WTC11 (cell line): ENCODE data around the gene LRMDA.

Source experiments
- E2F5 ChIP-seq: sonication (generic); formaldehyde crosslinking; IDR thresholded peaks from 2 replicates; pipeline ENCODE4 v1.8.1; 2022; ENCODE audit warnings: mild to moderate bottlenecking, moderate library complexity, missing genetic modification reagents
- ELF4 ChIP-seq: sonication (generic); formaldehyde crosslinking; IDR thresholded peaks from 2 replicates; pipeline ENCODE4 v1.8.1; 2022; ENCODE audit warnings: low read depth, mild to moderate bottlenecking, moderate library complexity, missing genetic modification reagents
- JAZF1 ChIP-seq: fragments of 250-450 bp; sonication (Bioruptor Pico); IDR thresholded peaks from 2 replicates; pipeline ENCODE4 v1.9.0; 2021; ENCODE audit warnings: moderate library complexity, mild to moderate bottlenecking, inconsistent platforms
- RELA ChIP-seq: sonication (generic); formaldehyde crosslinking; IDR thresholded peaks from 2 replicates; pipeline ENCODE4 v1.8.1; 2022; ENCODE audit warnings: missing genetic modification reagents, mild to moderate bottlenecking, borderline replicate concordance
- ZNF263 ChIP-seq: sonication (generic); formaldehyde crosslinking; IDR thresholded peaks from 2 replicates; pipeline ENCODE4 v1.8.1; 2022; ENCODE audit warnings: low read depth, mild to moderate bottlenecking, moderate library complexity, missing genetic modification reagents
- ZNF281 ChIP-seq: sonication (generic); formaldehyde crosslinking; IDR thresholded peaks from 2 replicates; pipeline ENCODE4 v1.8.0; 2023; ENCODE audit warnings: mild to moderate bottlenecking, missing genetic modification reagents
- ZNF317 ChIP-seq: sonication (generic); formaldehyde crosslinking; IDR thresholded peaks from 2 replicates; pipeline ENCODE4 v1.8.1; 2023; ENCODE audit warnings: low read depth, mild to moderate bottlenecking, moderate library complexity, missing genetic modification reagents, borderline replicate concordance
- TF ChIP-seq, protein P1 (sequence below): fragments of 200-600 bp; IDR thresholded peaks from 2 replicates; pipeline ENCODE4 v1.8.0; 2022; ENCODE audit warnings: antibody characterized with exemption
- TF ChIP-seq, protein P2 (sequence below): sonication (generic); formaldehyde crosslinking; IDR thresholded peaks from 2 replicates; pipeline ENCODE4 v1.8.1; 2023; ENCODE audit warnings: mild to moderate bottlenecking, missing genetic modification reagents, borderline replicate concordance
- TF ChIP-seq, protein P3 (sequence below): sonication (generic); formaldehyde crosslinking; IDR thresholded peaks from 2 replicates; pipeline ENCODE4 v1.8.0; 2022; ENCODE audit warnings: mild to moderate bottlenecking, missing genetic modification reagents

DNA sequence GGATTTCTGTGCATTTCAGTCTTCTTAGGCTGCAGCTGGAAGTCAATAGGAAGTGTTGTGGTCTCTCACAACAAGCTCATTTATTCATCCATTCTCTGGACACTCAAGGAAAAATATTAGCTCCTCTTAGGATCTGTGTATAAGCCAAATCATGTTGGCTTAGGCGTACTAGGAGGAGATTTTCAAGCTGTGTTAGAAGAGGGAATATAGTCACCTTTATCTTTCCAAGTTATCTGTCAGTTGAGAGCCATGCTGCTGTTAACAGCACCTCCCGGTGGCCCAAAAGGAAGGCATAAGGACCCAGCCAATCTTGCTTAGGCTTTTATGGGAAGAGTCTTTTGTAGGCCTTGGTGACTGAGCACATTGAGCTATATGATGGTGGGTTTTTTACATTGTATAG, 220.0 kb downstream of the LRMDA start:
- TF ChIP-seq, protein P1, sequence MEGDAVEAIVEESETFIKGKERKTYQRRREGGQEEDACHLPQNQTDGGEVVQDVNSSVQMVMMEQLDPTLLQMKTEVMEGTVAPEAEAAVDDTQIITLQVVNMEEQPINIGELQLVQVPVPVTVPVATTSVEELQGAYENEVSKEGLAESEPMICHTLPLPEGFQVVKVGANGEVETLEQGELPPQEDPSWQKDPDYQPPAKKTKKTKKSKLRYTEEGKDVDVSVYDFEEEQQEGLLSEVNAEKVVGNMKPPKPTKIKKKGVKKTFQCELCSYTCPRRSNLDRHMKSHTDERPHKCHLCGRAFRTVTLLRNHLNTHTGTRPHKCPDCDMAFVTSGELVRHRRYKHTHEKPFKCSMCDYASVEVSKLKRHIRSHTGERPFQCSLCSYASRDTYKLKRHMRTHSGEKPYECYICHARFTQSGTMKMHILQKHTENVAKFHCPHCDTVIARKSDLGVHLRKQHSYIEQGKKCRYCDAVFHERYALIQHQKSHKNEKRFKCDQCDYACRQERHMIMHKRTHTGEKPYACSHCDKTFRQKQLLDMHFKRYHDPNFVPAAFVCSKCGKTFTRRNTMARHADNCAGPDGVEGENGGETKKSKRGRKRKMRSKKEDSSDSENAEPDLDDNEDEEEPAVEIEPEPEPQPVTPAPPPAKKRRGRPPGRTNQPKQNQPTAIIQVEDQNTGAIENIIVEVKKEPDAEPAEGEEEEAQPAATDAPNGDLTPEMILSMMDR, result no peak
- TF ChIP-seq ZNF281 (CRISPR knock-in tag) (no peak), ZNF263 (CRISPR knock-in tag) (no peak), ELF4 (CRISPR knock-in tag) (no peak), ZNF317 (no peak), RELA (no peak), E2F5 (CRISPR knock-in tag) (no peak), JAZF1 (no peak)
- TF ChIP-seq, protein P2, sequence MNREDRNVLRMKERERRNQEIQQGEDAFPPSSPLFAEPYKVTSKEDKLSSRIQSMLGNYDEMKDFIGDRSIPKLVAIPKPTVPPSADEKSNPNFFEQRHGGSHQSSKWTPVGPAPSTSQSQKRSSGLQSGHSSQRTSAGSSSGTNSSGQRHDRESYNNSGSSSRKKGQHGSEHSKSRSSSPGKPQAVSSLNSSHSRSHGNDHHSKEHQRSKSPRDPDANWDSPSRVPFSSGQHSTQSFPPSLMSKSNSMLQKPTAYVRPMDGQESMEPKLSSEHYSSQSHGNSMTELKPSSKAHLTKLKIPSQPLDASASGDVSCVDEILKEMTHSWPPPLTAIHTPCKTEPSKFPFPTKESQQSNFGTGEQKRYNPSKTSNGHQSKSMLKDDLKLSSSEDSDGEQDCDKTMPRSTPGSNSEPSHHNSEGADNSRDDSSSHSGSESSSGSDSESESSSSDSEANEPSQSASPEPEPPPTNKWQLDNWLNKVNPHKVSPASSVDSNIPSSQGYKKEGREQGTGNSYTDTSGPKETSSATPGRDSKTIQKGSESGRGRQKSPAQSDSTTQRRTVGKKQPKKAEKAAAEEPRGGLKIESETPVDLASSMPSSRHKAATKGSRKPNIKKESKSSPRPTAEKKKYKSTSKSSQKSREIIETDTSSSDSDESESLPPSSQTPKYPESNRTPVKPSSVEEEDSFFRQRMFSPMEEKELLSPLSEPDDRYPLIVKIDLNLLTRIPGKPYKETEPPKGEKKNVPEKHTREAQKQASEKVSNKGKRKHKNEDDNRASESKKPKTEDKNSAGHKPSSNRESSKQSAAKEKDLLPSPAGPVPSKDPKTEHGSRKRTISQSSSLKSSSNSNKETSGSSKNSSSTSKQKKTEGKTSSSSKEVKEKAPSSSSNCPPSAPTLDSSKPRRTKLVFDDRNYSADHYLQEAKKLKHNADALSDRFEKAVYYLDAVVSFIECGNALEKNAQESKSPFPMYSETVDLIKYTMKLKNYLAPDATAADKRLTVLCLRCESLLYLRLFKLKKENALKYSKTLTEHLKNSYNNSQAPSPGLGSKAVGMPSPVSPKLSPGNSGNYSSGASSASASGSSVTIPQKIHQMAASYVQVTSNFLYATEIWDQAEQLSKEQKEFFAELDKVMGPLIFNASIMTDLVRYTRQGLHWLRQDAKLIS (CRISPR knock-in tag), result no peak
- TF ChIP-seq, protein P3, sequence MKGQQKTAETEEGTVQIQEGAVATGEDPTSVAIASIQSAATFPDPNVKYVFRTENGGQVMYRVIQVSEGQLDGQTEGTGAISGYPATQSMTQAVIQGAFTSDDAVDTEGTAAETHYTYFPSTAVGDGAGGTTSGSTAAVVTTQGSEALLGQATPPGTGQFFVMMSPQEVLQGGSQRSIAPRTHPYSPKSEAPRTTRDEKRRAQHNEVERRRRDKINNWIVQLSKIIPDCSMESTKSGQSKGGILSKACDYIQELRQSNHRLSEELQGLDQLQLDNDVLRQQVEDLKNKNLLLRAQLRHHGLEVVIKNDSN, result no peak
